Panc1 (cell line): ENCODE results near the gene CIAPIN1. TPM values are rescaled to one million over a fixed set of nuclear protein-coding genes. Genes with fewer than 3 reads are reported as not detected.

Experiments used
- total RNA-seq: library from RNA; stranded (reverse); gene quantifications from one replicate; pipeline ENCODE4 v1.2.1, GENCODE V29; 2021; ENCODE audit not compliant: unreplicated experiment

CIAPIN1 gene
- total RNA-seq, 1 experiment from 2014 or later, result 64.0 TPM

Other genes starting within 250 kb of the CIAPIN1 start
- gene ARL2BP, start 202.1 kb downstream of the CIAPIN1 start, total RNA-seq, result 47.7 TPM
- 0.72 TPM for gene PLLP, start 162.7 kb downstream of the CIAPIN1 start, total RNA-seq
- 0.39 TPM for gene CCL22, start 88.6 kb downstream of the CIAPIN1 start, total RNA-seq
- 21.8 TPM for gene CX3CL1, start 74.9 kb downstream of the CIAPIN1 start, total RNA-seq
- gene CCL17, start 42.6 kb downstream of the CIAPIN1 start, total RNA-seq, result not detected
- gene COQ9, start 94 bp upstream of the CIAPIN1 start, total RNA-seq, result 48.5 TPM
- gene POLR2C, start 15.3 kb upstream of the CIAPIN1 start, total RNA-seq, result 53.9 TPM
- gene DOK4, start 39.1 kb upstream of the CIAPIN1 start, total RNA-seq, result 6.8 TPM
- 12.9 TPM for gene CCDC102A, start 89.2 kb upstream of the CIAPIN1 start, total RNA-seq
- gene ADGRG5, start 95.3 kb upstream of the CIAPIN1 start, total RNA-seq, result not detected
- gene ADGRG1, start 181.2 kb upstream of the CIAPIN1 start, total RNA-seq, result 13.1 TPM
- not detected for gene ADGRG3, start 220.9 kb upstream of the CIAPIN1 start, total RNA-seq
- not detected for gene DRC7, start 247.4 kb upstream of the CIAPIN1 start, total RNA-seq